ENCODE measurements around the gene TMEM201. TPM values are rescaled to one million over a fixed set of nuclear protein-coding genes. Genes with fewer than 3 reads are reported as not detected.

TMEM201 gene
- total and polyA plus RNA-seq, 4 donors: 1.5 to 3.5 (median 2.9) TPM

GRCh38 chr1:9589719-9590157 is 1.0 kb downstream of the TMEM201 start:
- DNase-seq (ENCODE audit: low spot score): no peak
- Histone ChIP-seq H3K9ac (ENCODE audit: low read depth in 1 of 2, low read length in 2 of 2) (peak overlapping the region in 1 of 2 donors; percentile 67), H3K27me3 (ENCODE audit: control insufficient read depth in 4 of 4, insufficient read depth in 4 of 4, low read length in 3 of 4) (no peaks in the 10 kb centered on the region), H3K9me3 (ENCODE audit: control insufficient read depth in 4 of 4, low read length in 3 of 4) (no peaks in the 10 kb centered on the region), H3K4me3 (ENCODE audit: low read depth in 1 of 3, low read length in 3 of 3) (peak overlapping the region in 2 of 3 donors; percentile 37 to 89), H3K36me3 (ENCODE audit: control insufficient read depth in 4 of 4, insufficient read depth in 3 of 4, low read depth in 1 of 4, low read length in 3 of 4) (peaks cover 0 to 2% (median 0%) of the 10 kb centered on the region in 4 donors), H3K27ac (ENCODE audit: low read depth in 1 of 2, low read length in 2 of 2) (no peak overlapping the region), H3K4me1 (ENCODE audit: control insufficient read depth in 4 of 4, insufficient read depth in 4 of 4, low read length in 3 of 4) (peaks cover 4 to 19% (median 11%) of the 10 kb centered on the region in 4 donors)
- 48% methylated on average over 6 of the region's 6 CpGs for WGBS
- no peak for TF ChIP-seq ATF3 (IDR thresholded peaks at IDR 0.05)
- TF ChIP-seq TAF1 (conservative IDR thresholded peaks at IDR 0.05): no peak
- no peak for TF ChIP-seq RAD21 (IDR thresholded peaks at IDR 0.05)
- no peak for TF ChIP-seq EGR1 (IDR thresholded peaks at IDR 0.05; ENCODE audit: low read depth in 2 of 2)
- TF ChIP-seq MAX (IDR thresholded peaks at IDR 0.05): no peak
- no peak for TF ChIP-seq YY1 (IDR thresholded peaks at IDR 0.05)
- no peak for TF ChIP-seq FOXA2 (IDR thresholded peaks at IDR 0.05)
- no peak for TF ChIP-seq ZBTB33 (IDR thresholded peaks at IDR 0.05)
- no peak for TF ChIP-seq SP1 (IDR thresholded peaks at IDR 0.05)
- no peak for TF ChIP-seq FOXA1 (IDR thresholded peaks at IDR 0.05)
- no peak for TF ChIP-seq HNF4G (IDR thresholded peaks at IDR 0.05)
- no peak for TF ChIP-seq REST (IDR thresholded peaks at IDR 0.05)
- no peak for TF ChIP-seq HNF4A (conservative IDR thresholded peaks at IDR 0.05)
- TF ChIP-seq CTCF (IDR thresholded peaks at IDR 0.05; ENCODE audit: low read depth, low read length, missing input control): no peak
- TF ChIP-seq RXRA (IDR thresholded peaks at IDR 0.05): no peak
- no peak for TF ChIP-seq NR2F2 (IDR thresholded peaks at IDR 0.05)

- Histone ChIP-seq H3K27ac (ENCODE audit: low read depth in 1 of 2, low read length in 2 of 2) (no peak overlapping the region), H3K4me1 (ENCODE audit: control insufficient read depth in 4 of 4, insufficient read depth in 4 of 4, low read length in 3 of 4) (peaks cover 4 to 19% (median 11%) of the 10 kb centered on the region in 4 donors), H3K4me3 (ENCODE audit: low read depth in 1 of 3, low read length in 3 of 3) (no peak overlapping the region), H3K9ac (ENCODE audit: low read depth in 1 of 2, low read length in 2 of 2) (no peak overlapping the region), H3K36me3 (ENCODE audit: control insufficient read depth in 4 of 4, insufficient read depth in 3 of 4, low read depth in 1 of 4, low read length in 3 of 4) (no peaks in the 10 kb centered on the region), H3K27me3 (ENCODE audit: control insufficient read depth in 4 of 4, insufficient read depth in 4 of 4, low read length in 3 of 4) (no peaks in the 10 kb centered on the region), H3K9me3 (ENCODE audit: control insufficient read depth in 4 of 4, low read length in 3 of 4) (no peaks in the 10 kb centered on the region)
- WGBS: 85% methylated on average over 7 of the region's 7 CpGs
- no peak for DNase-seq (ENCODE audit: low spot score)
- TF ChIP-seq FOXA1 (IDR thresholded peaks at IDR 0.05) (no peak), MAX (IDR thresholded peaks at IDR 0.05) (no peak), SP1 (IDR thresholded peaks at IDR 0.05) (no peak), RAD21 (IDR thresholded peaks at IDR 0.05) (no peak), REST (IDR thresholded peaks at IDR 0.05) (no peak), EGR1 (IDR thresholded peaks at IDR 0.05; ENCODE audit: low read depth in 2 of 2) (no peak), TAF1 (conservative IDR thresholded peaks at IDR 0.05) (no peak), CTCF (IDR thresholded peaks at IDR 0.05; ENCODE audit: low read depth, low read length, missing input control) (no peak), FOXA2 (IDR thresholded peaks at IDR 0.05) (no peak)
Measured at GRCh38 chr1:9590201-9590600, 1.5 kb downstream of the TMEM201 start.
